ENCODE data around the gene IRF7.

- TF ChIP-seq POLR2A (IDR thresholded peaks at IDR 0.05) = no peak
- no peak for TF ChIP-seq CTCF (IDR thresholded peaks at IDR 0.05)
- no peak for TF ChIP-seq EP300 (IDR thresholded peaks at IDR 0.05)
Measured at GRCh38 chr11:586376-587316, 29.1 kb downstream of the IRF7 start.

Data from ovary (tissue), 3 donors.